HCT116 (cell line): ENCODE measurements around the gene UBE3C.

Source experiments
- CTCF ChIP-seq, 3 experiments: fragments of 200-600 bp in 1 of 3; sonication (generic) in 1 of 3; IDR thresholded peaks in 2 of 3; conservative IDR thresholded peaks in 1 of 3; 2 replicates each; pipeline ENCODE4 v1.5.1; 2012 to 2017; ENCODE audit warnings: low read depth in 2 of 3, low read length in 2 of 3, antibody characterized with exemption in 1 of 3, borderline replicate concordance in 1 of 3, control low read depth in 1 of 3, mild to moderate bottlenecking in 1 of 3, mixed read lengths in 1 of 3, mixed run types in 1 of 3, moderate library complexity in 1 of 3; ENCODE audit not compliant: insufficient read depth in 1 of 3
- EGR1 ChIP-seq: IDR thresholded peaks from 2 replicates; pipeline ENCODE4 v1.6.1; 2012; ENCODE audit warnings: low read depth
- ELF1 ChIP-seq: IDR thresholded peaks from 2 replicates; pipeline ENCODE4 v1.6.1; 2012; ENCODE audit warnings: low read depth, borderline replicate concordance
- EZH2 ChIP-seq: fragments of 200-600 bp; sonication (generic); IDR thresholded peaks from 2 replicates; pipeline ENCODE4 v1.6.1; 2017; ENCODE audit warnings: antibody characterized with exemption, mixed run types
- MAX ChIP-seq: IDR thresholded peaks from 2 replicates; pipeline ENCODE4 v1.6.1; 2012
- POLR2A ChIP-seq: IDR thresholded peaks from 2 replicates; pipeline ENCODE4 v1.7.0; 2011; ENCODE audit warnings: borderline replicate concordance; ENCODE audit not compliant: insufficient read depth, insufficient read length; ENCODE audit errors: extremely low read depth
- RAD21 ChIP-seq: IDR thresholded peaks from 2 replicates; pipeline ENCODE4 v1.6.1; 2012; ENCODE audit warnings: low read depth, mild to moderate bottlenecking
- TCF7L2 ChIP-seq: IDR thresholded peaks from 2 replicates; pipeline ENCODE4 v1.7.0; 2011; ENCODE audit warnings: borderline replicate concordance, inconsistent platforms; ENCODE audit not compliant: insufficient read depth, insufficient read length; ENCODE audit errors: extremely low read depth
- ZNF274 ChIP-seq: fragments of 200-500 bp; sonication (Bioruptor generic); IDR thresholded peaks from 2 replicates; pipeline ENCODE4 v1.6.1; 2014; ENCODE audit warnings: mild to moderate bottlenecking, low read depth, low read length, inconsistent platforms

- TF ChIP-seq POLR2A = no peak
- no peak for TF ChIP-seq CTCF (IDR thresholded peaks at IDR 0.05 in 2 of 3, conservative IDR thresholded peaks at IDR 0.05 in 1 of 3; ENCODE audit: borderline replicate concordance in 1 of 3, insufficient read depth in 1 of 3, low read depth in 2 of 3, low read length in 2 of 3)
- TF ChIP-seq EZH2 = no peak
- no peak for TF ChIP-seq TCF7L2
- TF ChIP-seq RAD21 = no peak
- TF ChIP-seq MAX = no peak
- no peak for TF ChIP-seq EGR1
- no peak for TF ChIP-seq ZNF274
- TF ChIP-seq ELF1 = no peak
Observed at GRCh38 chr7:157241631-157242030, 102.9 kb downstream of the UBE3C start.
